Right cardiac atrium (tissue), 5 donors: ENCODE measurements around the gene OVCH1. TPM values are rescaled to one million over a fixed set of nuclear protein-coding genes. Genes with fewer than 3 reads are reported as not detected.

ENCODE experiments used
- ATAC-seq, 2 donors: fragments of 200-7000 bp; cut with Tn5 transposase; one replicate each; pipeline versions ENCODE4 v1.8.0 to v1.9.1; 2020; ENCODE audit warnings: moderate library complexity in 2 of 2, mild to moderate bottlenecking in 1 of 2
- DNase-seq, 3 donors: peaks; one replicate each; pipeline ENCODE4 v3.0.0-alpha.2; 2020
- H3K27ac ChIP-seq: one replicate; pipeline ENCODE4 v1.5.1; 2013; ENCODE audit warnings: mild to moderate bottlenecking, low read length, control low read depth, moderate library complexity
- H3K27me3 ChIP-seq: one replicate; pipeline ENCODE4 v1.6.1; 2013; ENCODE audit not compliant: control insufficient read depth, insufficient read depth
- H3K4me1 ChIP-seq: one replicate; pipeline ENCODE4 v1.6.1; 2013; ENCODE audit warnings: low read length; ENCODE audit not compliant: control insufficient read depth, insufficient read depth
- H3K4me3 ChIP-seq: one replicate; pipeline ENCODE4 v1.5.1; 2013; ENCODE audit warnings: low read length, control low read depth
- H3K9me3 ChIP-seq: one replicate; pipeline ENCODE4 v1.6.1; 2013; ENCODE audit warnings: low read length; ENCODE audit not compliant: control insufficient read depth
- WGBS: extraction: QIAGEN DNeasy Blood & Tissue Kit; methylation state at CpG from one replicate; pipeline ENCODE4 v1.1.7; 2013; 5-methylcytosine and 5-hydroxymethylcytosine counted together
- intact Hi-C, 4 donors: fragments of 100-400 bp; cut with DNase I; formaldehyde crosslinking; loops; one replicate each; pipeline versions ENCODE4 v1.11.0 to v1.14.0; 2022 to 2023
- polyA plus RNA-seq: library from polyadenylated mRNA; stranded (reverse); fragments of 200-250 nt; gene quantifications from one replicate; pipeline ENCODE4 v1.2.3, GENCODE V29; 2013
- total RNA-seq, 4 donors: library from RNA; stranded (reverse); fragmentation: NEBNext Ultra II Directional; extraction: Animal tissue kit (Norgen Biotek cat#: 25700); gene quantifications; one replicate each; pipeline ENCODE4 v1.2.1, GENCODE V29; 2021
- donor health status: healthy with polysubstance abuse.
- donor health status: DM: no; HTN: yes; CAD: no.
- donor health status: DM: no; HTN: no; CAD: no.
- donor health status: DM: no; HTN: yes; CAD: no; lungs with severe emphysema.
- donor health status: DM: yes; HTN: yes; CAD: no.

Gene OVCH1
- total and polyA plus RNA-seq, 5 donors: 0.07 to 0.20 (median 0.11) TPM

GRCh38 chr12:29503283-29503682 lies 5.8 kb upstream of the OVCH1 start:
- Histone ChIP-seq H3K4me1 (no peaks in the 10 kb centered on the region), H3K4me3 (no peak overlapping the region), H3K9me3 (no peaks in the 10 kb centered on the region), H3K27ac (no peak overlapping the region), H3K27me3 (no peaks in the 10 kb centered on the region)
- DNase-seq: no peak
- intact Hi-C loops: no loop called here
- ATAC-seq: no peak

GRCh38 chr12:29499235-29499634 lies 1.7 kb upstream of the OVCH1 start:
- no peak for DNase-seq
- WGBS: 85% methylated on average over 3 of the region's 3 CpGs
- Histone ChIP-seq H3K27me3 (no peaks in the 10 kb centered on the region), H3K4me1 (no peaks in the 10 kb centered on the region), H3K27ac (no peak overlapping the region), H3K9me3 (no peaks in the 10 kb centered on the region), H3K4me3 (no peak overlapping the region)
- intact Hi-C loops: no loop called here
- ATAC-seq: no peak

- 86% methylated on average over 6 of the region's 6 CpGs for WGBS
Measured at GRCh38 chr12:29492891-29493290, 4.6 kb downstream of the OVCH1 start.

GRCh38 chr12:29486972-29487371 lies 10.5 kb downstream of the OVCH1 start:
- Histone ChIP-seq H3K4me1 (no peaks in the 10 kb centered on the region), H3K4me3 (no peak overlapping the region), H3K27me3 (no peaks in the 10 kb centered on the region), H3K27ac (no peak overlapping the region), H3K9me3 (no peaks in the 10 kb centered on the region)
- no peak for ATAC-seq
- WGBS: 45% methylated on average over 2 of the region's 2 CpGs
- intact Hi-C loops: no loop called here
- DNase-seq: no peak

More at GRCh38 chr12:29492891-29493290, 4.6 kb downstream of the OVCH1 start:
- no peak overlapping the region for H3K27ac ChIP-seq
- intact Hi-C loops: no loop called here
- no peak overlapping the region for H3K4me3 ChIP-seq
- ATAC-seq (no peak), DNase-seq (no peak)
- H3K4me1 ChIP-seq: no peaks in the 10 kb centered on the region
- H3K27me3 ChIP-seq: no peaks in the 10 kb centered on the region
- H3K9me3 ChIP-seq: no peaks in the 10 kb centered on the region

- ATAC-seq (no peak), DNase-seq (no peak)
- WGBS: 76% methylated on average over 4 of the region's 4 CpGs
- intact Hi-C loops: no loop called here
- Histone ChIP-seq H3K27me3 (no peaks in the 10 kb centered on the region), H3K27ac (no peak overlapping the region), H3K4me1 (no peaks in the 10 kb centered on the region), H3K4me3 (no peak overlapping the region), H3K9me3 (no peaks in the 10 kb centered on the region)
Measured at GRCh38 chr12:29463198-29463597, 34.3 kb downstream of the OVCH1 start.

- Histone ChIP-seq H3K27ac (no peak overlapping the region), H3K4me3 (no peak overlapping the region), H3K9me3 (no peaks in the 10 kb centered on the region), H3K4me1 (no peaks in the 10 kb centered on the region), H3K27me3 (no peaks in the 10 kb centered on the region)
- ATAC-seq (no peak), DNase-seq (no peak)
- intact Hi-C loops: no loop called here
- 79% methylated on average over 2 of the region's 2 CpGs for WGBS
Measured at GRCh38 chr12:29460082-29460481, 37.4 kb downstream of the OVCH1 start.

GRCh38 chr12:29455087-29455486 lies 42.4 kb downstream of the OVCH1 start:
- Histone ChIP-seq H3K4me1 (no peaks in the 10 kb centered on the region), H3K9me3 (no peaks in the 10 kb centered on the region), H3K27me3 (no peaks in the 10 kb centered on the region), H3K27ac (no peak overlapping the region), H3K4me3 (no peak overlapping the region)
- DNase-seq (no peak), ATAC-seq (no peak)
- WGBS: 45% methylated on average over 1 of the region's 1 CpG
- intact Hi-C loops: no loop called here

- Histone ChIP-seq H3K4me3 (no peak overlapping the region), H3K4me1 (no peaks in the 10 kb centered on the region), H3K9me3 (no peaks in the 10 kb centered on the region), H3K27ac (no peak overlapping the region), H3K27me3 (no peaks in the 10 kb centered on the region)
- WGBS: 86% methylated on average over 2 of the region's 2 CpGs
- intact Hi-C loops: no loop called here
- DNase-seq (no peak), ATAC-seq (no peak)
Measured at GRCh38 chr12:29451888-29452287, 45.6 kb downstream of the OVCH1 start.

GRCh38 chr12:29448157-29448556 lies 49.3 kb downstream of the OVCH1 start:
- no peak for DNase-seq
- Histone ChIP-seq H3K27ac (no peak overlapping the region), H3K9me3 (no peaks in the 10 kb centered on the region), H3K4me1 (no peaks in the 10 kb centered on the region), H3K27me3 (no peaks in the 10 kb centered on the region), H3K4me3 (no peak overlapping the region)
- ATAC-seq: no peak
- intact Hi-C loops: no loop called here
- WGBS: 70% methylated on average over 4 of the region's 4 CpGs

GRCh38 chr12:29447285-29447975 lies 50.1 kb downstream of the OVCH1 start:
- WGBS: 65% methylated on average over 2 of the region's 2 CpGs
- no peaks in the 10 kb centered on the region for H3K9me3 ChIP-seq
- intact Hi-C loops: no loop called here
- no peaks in the 10 kb centered on the region for H3K4me1 ChIP-seq
- H3K27ac ChIP-seq: no peak overlapping the region
- H3K27me3 ChIP-seq: no peaks in the 10 kb centered on the region
- H3K4me3 ChIP-seq: no peak overlapping the region
- no peak for ATAC-seq
- no peak for DNase-seq

- Histone ChIP-seq H3K27me3 (no peaks in the 10 kb centered on the region), H3K9me3 (no peaks in the 10 kb centered on the region), H3K27ac (no peak overlapping the region), H3K4me1 (no peaks in the 10 kb centered on the region), H3K4me3 (no peak overlapping the region)
- ATAC-seq (no peak), DNase-seq (no peak)
- 80% methylated on average over 4 of the region's 4 CpGs for WGBS
- intact Hi-C loops: no loop called here
Measured at GRCh38 chr12:29439506-29439905, 58.0 kb downstream of the OVCH1 start.
